GM18505 (cell line): ENCODE data around the gene TMEM132D.
"Not testable (repeated sequence)": the region's sequence is repeated elsewhere in the genome, so short reads cannot be mapped to it uniquely, and the experiment has no call there.

ENCODE experiments used
- ATAC-seq: cut with Tn5 transposase; IDR thresholded peaks from one replicate; pipeline ENCODE4 v1.9.1; 2021; ENCODE audit not compliant: unreplicated experiment
- POLR2A ChIP-seq: IDR thresholded peaks from 4 replicates; pipeline ENCODE4 v1.6.1; 2011; ENCODE audit warnings: borderline replicate concordance; ENCODE audit not compliant: insufficient read depth, insufficient read length; ENCODE audit errors: extremely low read depth

The TMEM132D gene

GRCh38 chr12:129903956-129904829 lies at the start of gene TMEM132D:
Gene TMEM132D, minus strand, starts transcription at chr12:129904025.
- TF ChIP-seq POLR2A = no peak
- ATAC-seq = no peak

- TF ChIP-seq POLR2A = no peak
- no peak for ATAC-seq
Observed at GRCh38 chr12:129949651-129950050, 45.8 kb upstream of the TMEM132D start.

- TF ChIP-seq POLR2A = no peak
- ATAC-seq = no peak
Observed at GRCh38 chr12:129941618-129942017, 37.8 kb upstream of the TMEM132D start.

GRCh38 chr12:129938089-129938488 lies 34.3 kb upstream of the TMEM132D start:
- no peak for ATAC-seq
- no peak for TF ChIP-seq POLR2A

- TF ChIP-seq POLR2A = no peak
- ATAC-seq = no peak
Observed at GRCh38 chr12:129937426-129937825, 33.6 kb upstream of the TMEM132D start.

GRCh38 chr12:129928643-129929042 lies 24.8 kb upstream of the TMEM132D start:
- TF ChIP-seq POLR2A = no peak
- ATAC-seq = no peak

GRCh38 chr12:129927316-129927900 lies 23.6 kb upstream of the TMEM132D start:
- no peak for ATAC-seq
- TF ChIP-seq POLR2A = no peak

GRCh38 chr12:129911428-129912049 lies 7.7 kb upstream of the TMEM132D start:
- no peak for TF ChIP-seq POLR2A
- ATAC-seq = no peak

GRCh38 chr12:129909051-129910020 lies 5.5 kb upstream of the TMEM132D start:
- TF ChIP-seq POLR2A = no peak
- ATAC-seq = no peak

GRCh38 chr12:129903092-129903945 lies 506 bp downstream of the TMEM132D start:
- no peak for ATAC-seq
- TF ChIP-seq POLR2A = no peak

GRCh38 chr12:129902371-129903091 lies 1.3 kb downstream of the TMEM132D start:
- ATAC-seq = no peak
- no peak for TF ChIP-seq POLR2A

- ATAC-seq = no peak
- no peak for TF ChIP-seq POLR2A
Observed at GRCh38 chr12:129901254-129901653, 2.6 kb downstream of the TMEM132D start.

- no peak for ATAC-seq
Observed at GRCh38 chr12:129900306-129900705, 3.5 kb downstream of the TMEM132D start.

GRCh38 chr12:129899045-129899444 lies 4.8 kb downstream of the TMEM132D start:
- ATAC-seq = not testable (repeated sequence)

More at GRCh38 chr12:129900306-129900705, 3.5 kb downstream of the TMEM132D start:
- TF ChIP-seq POLR2A = no peak
